GM19239 (cell line): ENCODE results near the gene TAS2R13.

ENCODE experiments used
- DNase-seq: peaks from one replicate; pipeline ENCODE4 v3.0.0; 2011; ENCODE audit warnings: low spot score; ENCODE audit not compliant: insufficient read length
- FAIRE-seq: peaks from 2 replicates; lab custom pipeline; 2011; peaks lifted over from hg19 to GRCh38; lab: Jason Lieb, UNC

Gene TAS2R13

DNA sequence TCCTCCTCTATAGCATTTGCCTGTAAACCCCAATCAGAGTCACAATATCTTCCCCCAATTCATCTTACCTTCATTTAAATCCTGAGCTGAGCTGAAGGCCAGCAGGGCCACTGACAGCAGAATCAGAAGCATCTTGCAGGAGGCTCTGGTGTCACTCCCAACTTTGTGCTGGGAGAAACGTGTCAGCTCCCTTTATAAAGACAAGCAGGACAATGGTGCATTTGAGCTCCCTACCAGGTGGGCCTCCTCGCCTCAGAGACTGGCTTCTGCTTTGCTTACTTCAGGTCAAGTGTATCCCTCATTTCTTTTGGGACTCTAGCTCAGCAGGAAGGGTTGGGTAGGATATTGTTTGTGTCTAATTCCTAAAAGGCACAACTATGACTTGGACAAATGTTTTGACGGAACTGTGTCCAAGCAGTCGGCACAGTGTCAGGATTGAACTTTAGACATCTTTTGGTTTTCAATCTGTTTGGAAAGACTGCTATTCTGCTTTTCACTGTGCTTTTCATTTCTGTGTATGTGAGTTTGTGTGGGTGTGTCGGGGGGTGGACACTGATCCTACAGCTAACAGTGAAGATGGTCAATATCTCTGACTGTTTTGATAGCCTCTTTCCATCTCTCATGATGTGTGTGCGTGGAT is 25.2 kb downstream of the TAS2R13 start, which contains the start of gene PRH1:
Gene PRH1 (minus strand): TSS at position 170 of the 640 bp plus-strand sequence. CDS start 38 bp downstream, at position 132.
- DNase-seq, result no peak
- FAIRE-seq, result no peak

DNA sequence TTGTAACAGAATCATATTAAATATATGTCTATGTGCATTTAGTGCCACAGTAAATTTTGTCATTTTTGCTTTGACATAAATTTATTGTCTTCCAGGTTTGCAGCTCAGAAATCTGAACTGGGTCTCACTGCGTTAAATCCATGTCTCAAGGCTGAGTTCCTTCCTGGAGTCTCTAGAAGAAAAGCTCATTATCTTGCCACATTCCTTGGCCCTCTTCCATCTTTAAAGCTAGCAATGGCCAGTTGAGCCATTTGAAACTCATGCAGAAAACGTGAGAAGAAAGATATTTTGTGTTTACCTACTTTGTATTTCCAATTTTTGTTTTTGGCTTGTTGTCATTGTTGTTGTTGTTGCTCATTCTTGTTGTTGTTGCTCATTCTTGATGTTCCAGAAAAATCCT is 36.0 kb downstream of the TAS2R13 start:
- no peak for DNase-seq
- FAIRE-seq, result no peak

DNA sequence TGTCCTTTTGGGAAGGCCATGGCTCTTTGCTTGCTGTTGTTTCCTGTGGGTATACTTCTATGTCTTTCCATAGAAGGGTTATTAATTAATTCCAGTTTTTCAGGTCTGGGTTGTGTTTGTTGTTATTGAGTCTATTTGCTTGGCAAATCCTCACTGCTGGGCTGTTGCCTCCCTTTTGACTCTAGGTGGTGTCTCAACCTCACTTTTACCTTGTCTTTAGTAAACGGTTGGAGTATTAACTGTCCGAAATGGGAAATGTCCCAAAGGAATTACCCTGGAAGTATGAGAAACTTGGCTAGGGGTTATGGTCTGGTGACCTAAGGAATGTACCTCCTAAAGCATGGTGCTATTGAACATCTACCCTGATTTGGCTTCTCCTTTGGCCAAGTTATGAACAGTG is 42.0 kb downstream of the TAS2R13 start:
- no peak for FAIRE-seq
- DNase-seq, result no peak

DNA sequence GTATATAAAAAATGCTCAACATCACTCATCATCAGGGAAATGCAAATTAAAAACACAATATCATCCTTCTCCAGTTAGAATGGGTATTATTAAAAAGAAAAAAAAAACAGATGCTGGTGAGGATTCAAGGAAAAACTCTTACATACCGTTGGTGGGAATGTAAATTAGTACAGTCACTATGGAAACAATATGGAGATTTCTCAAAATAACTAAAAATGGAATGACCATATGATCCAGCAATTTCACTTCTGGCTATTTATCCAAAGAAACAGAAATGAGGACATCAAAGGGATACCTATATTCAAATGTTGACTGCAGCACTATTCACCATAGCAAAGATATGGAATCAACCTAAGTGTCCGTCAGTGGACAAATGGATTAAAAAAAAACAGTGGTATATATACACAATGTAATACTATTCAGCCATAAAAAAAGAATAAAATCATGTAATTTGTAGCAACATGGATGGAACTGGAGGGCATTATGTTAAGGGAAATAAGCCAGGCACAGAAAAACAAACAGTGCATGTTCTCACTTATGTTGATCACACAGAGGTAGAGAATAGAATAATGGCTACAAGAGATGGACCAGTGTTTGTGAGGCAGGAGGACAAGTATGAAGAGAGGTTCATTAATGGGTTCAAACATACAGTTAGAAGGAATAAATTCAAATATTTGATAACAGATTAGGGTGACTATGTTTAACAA is 45.7 kb downstream of the TAS2R13 start:
- no peak for FAIRE-seq
- DNase-seq, result no peak

DNA sequence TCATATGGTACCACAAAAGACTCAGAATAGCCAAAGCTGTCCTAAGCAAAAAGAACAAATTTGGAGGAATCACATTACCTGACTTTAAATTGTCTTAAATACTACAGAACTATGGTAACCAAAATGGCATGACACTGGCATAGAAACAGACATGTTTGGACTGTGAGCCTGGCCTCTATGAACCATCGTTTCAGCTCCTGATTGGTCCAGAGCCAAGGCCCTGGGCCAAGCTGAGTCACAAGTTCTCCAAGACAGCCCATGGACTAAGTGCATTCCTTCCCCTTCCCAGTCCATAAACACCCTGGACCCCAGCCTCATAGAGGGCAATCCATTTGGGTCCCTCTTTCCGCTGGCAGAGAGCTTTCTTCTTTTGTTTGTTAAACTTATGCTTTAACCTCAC is 48.0 kb downstream of the TAS2R13 start:
- no peak for DNase-seq
- no peak for FAIRE-seq
